Glomerular endothelial cell (primary cell): Measurements from ENCODE around the gene SPCS1. TPM values are rescaled to one million over a fixed set of nuclear protein-coding genes. Genes with fewer than 3 reads are reported as not detected.
A peak's percentile ranks its signal among the peaks of the same experiment; 100 is the strongest.
"Not testable (repeated sequence)": the region's sequence is repeated elsewhere in the genome, so short reads cannot be mapped to it uniquely, and the experiment has no call there.

Experiments
- DNase-seq: peaks from one replicate; pipeline ENCODE4 v3.0.0-alpha.2; 2011; ENCODE audit warnings: low read depth, low spot score; ENCODE audit errors: extremely low read depth
- total RNA-seq: library from RNA; depleted of rRNA; stranded (reverse); fragments of >200 nt; gene quantifications from 2 replicates; pipeline ENCODE4 v1.2.3, GENCODE V29; 2015

SPCS1 gene
- total RNA-seq, 1 donor from 2014 or later: 156 TPM

GRCh38 chr3:52728753-52729152 is 22.8 kb downstream of the SPCS1 start:
- DNase-seq: not testable (repeated sequence)

GRCh38 chr3:52730681-52731080 is 24.8 kb downstream of the SPCS1 start:
- DNase-seq: no peak

DNA sequence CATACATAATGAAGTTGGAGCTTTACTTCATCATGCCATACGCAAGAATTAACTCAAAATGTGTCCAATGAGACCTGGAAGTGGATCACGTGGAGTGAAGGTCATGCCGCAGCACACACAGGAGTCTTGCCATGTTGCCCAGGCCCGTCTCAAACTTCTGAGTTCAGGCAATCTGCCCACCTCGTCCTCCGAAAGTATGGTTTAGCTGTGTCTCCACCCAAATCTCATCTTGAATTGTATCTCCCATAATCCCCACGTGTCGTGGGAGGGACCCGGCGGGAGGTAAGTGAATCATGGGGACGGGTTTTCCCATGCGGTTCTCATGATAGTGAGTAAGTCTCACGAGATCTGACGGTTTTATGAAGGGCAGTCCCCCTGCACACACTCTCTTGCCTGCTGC is 25.7 kb downstream of the SPCS1 start:
- DNase-seq: no peak

DNA sequence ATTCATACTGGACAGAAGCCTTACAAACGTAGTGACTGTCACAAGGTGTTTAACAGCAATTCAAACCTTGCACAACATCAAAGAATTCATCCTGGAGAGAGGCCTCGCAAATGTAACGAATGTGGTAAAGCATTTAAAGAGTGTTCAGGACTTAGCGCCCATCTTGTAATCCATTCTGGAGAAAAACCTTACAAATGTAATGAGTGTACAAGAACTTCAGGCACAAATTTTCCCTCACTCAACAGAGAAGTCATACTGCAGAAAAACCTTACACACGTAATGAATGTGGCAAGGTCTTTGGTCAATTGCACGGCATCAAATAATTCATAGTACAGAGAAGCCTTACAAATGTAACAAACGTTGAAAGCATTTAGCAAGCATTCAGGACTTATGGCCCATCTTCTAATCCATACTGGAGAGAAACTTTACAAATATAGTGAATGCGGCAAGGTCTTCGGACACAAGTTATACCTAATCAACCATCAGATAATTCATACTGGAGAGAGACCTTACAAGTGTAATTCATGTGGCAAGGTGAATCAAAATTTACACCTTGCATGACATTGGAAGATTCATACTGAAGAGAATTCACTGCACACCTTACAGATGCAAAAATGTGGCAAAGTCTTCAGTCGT is 27.5 kb downstream of the SPCS1 start:
- no peak for DNase-seq

DNA sequence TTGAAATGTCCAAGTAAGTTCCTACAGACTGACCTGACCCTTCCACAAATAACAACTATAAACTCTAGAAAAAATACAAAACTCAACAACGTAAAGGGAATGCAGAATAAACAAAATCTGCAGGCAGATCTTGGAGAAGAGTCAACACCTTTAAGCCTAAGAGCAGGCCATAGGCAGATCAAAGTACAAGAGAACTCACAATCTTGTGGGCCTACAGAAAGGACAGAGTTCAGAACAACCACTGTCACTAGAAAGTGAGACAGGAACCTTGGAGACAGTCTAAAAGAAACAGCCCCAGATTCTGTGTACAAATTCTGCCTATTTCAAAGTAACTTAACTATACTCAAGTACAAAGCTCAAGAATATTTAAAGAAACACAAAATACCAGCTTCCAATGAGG is 33.8 kb downstream of the SPCS1 start:
- DNase-seq: no peak

GRCh38 chr3:52742418-52743041 is 36.6 kb downstream of the SPCS1 start:
- DNase-seq: peak; percentile 9

- no peak for DNase-seq
Observed at GRCh38 chr3:52743152-52743551, 37.2 kb downstream of the SPCS1 start.

DNA sequence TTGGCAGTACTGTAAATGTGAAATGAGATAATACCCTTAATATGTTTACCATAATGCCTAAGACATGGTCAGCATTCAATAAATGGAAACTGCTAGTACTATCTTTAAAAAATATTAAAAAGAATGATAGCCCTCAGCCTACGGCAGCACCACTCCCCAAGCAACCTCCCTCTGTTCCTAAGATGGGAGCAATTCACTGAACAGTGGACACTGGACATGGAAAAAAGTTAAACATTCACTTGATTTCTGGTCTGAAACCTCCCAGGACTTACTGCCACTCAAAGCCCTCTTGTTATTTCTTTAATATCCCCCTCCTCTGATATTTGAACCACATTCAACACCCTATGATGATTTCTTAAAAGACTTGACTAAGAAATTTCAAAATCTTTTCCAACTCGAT is 37.8 kb downstream of the SPCS1 start:
- DNase-seq: no peak

DNA sequence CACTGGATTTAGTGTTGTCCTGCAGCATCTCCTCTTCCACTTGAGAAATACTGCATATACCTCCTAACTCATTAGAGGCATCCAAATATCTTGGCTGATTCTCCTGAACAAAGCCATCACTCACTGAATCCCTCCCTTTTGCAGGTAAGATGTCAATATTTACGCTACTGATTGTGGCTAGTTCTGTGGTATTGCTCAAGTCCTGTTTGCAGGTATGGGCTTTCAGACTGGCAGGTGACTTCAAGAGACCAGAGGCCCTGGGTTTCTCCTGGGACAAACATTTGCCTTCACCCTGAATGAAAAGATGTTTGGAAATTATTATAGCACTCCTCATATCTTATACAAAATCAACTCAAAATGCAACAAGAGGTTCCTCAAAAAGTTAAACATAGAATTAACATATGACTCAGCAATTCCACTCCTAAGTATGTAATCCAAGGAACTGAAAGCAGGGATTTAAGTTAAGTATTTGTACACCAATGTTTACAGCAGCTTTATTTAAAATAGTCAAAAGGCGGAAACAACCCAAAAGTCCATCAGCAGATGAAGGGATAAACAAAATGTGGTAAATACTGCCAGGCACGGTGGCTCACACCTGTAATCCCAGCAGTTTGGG is 46.2 kb downstream of the SPCS1 start:
- DNase-seq: no peak

DNA sequence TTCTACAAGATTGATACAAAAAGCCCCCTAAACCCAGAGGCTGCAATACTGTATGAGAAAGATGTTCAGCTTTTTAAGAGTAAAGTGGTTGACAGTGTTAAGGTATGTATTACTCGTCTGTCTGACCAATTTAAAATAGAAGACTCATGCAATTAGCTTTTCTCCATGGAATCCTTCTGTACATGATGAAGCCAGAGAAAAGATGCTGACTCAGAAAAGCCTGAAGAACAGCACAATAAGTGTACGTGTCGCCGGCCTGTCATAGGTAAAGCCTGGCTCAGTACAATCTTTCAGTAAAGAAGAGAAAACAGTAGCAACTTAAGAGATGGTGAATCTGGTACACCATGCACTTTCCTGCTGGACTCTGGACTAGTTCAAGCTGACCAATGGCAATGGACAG is 48.5 kb downstream of the SPCS1 start:
- DNase-seq: no peak

GRCh38 chr3:52756141-52756540 is 50.2 kb downstream of the SPCS1 start:
- DNase-seq: no peak

Other genes with a start within 250 kb of the SPCS1 start
- gene STAB1, start 210.8 kb upstream of the SPCS1 start, total RNA-seq: 277 and 404 TPM in 2 replicates
- gene NT5DC2, start 172.2 kb upstream of the SPCS1 start, total RNA-seq: 134 and 228 TPM in 2 replicates
- 0.97 and 23.6 TPM in 2 replicates for gene UQCC5, start 169.5 kb upstream of the SPCS1 start, total RNA-seq
- 56.9 and 78.4 TPM in 2 replicates for gene PBRM1, start 20.2 kb upstream of the SPCS1 start, total RNA-seq
- gene GNL3, start 20.1 kb upstream of the SPCS1 start, total RNA-seq: 59.8 and 70.0 TPM in 2 replicates
- 93.5 and 93.6 TPM in 2 replicates for gene GLT8D1, start 315 bp upstream of the SPCS1 start, total RNA-seq
- 6.3 and 13.7 TPM in 2 replicates for gene NEK4, start 64.8 kb downstream of the SPCS1 start, total RNA-seq
- not detected in 2 replicates for gene ITIH1, start 71.5 kb downstream of the SPCS1 start, total RNA-seq
- not detected in 2 replicates for gene ITIH3, start 88.7 kb downstream of the SPCS1 start, total RNA-seq
- gene ITIH4, start 124.6 kb downstream of the SPCS1 start, total RNA-seq: 0.29 TPM in 1 of 2 replicates, not detected in the other
- 2.7 TPM in 1 of 2 replicates, not detected in the other for gene MUSTN1, start 128.9 kb downstream of the SPCS1 start, total RNA-seq
- 14.0 and 28.5 TPM in 2 replicates for gene STIMATE, start 191.4 kb downstream of the SPCS1 start, total RNA-seq